ENCODE measurements around the gene USP47. TPM values are rescaled to one million over a fixed set of nuclear protein-coding genes. Genes with fewer than 3 reads are reported as not detected.

The USP47 gene, protein sequence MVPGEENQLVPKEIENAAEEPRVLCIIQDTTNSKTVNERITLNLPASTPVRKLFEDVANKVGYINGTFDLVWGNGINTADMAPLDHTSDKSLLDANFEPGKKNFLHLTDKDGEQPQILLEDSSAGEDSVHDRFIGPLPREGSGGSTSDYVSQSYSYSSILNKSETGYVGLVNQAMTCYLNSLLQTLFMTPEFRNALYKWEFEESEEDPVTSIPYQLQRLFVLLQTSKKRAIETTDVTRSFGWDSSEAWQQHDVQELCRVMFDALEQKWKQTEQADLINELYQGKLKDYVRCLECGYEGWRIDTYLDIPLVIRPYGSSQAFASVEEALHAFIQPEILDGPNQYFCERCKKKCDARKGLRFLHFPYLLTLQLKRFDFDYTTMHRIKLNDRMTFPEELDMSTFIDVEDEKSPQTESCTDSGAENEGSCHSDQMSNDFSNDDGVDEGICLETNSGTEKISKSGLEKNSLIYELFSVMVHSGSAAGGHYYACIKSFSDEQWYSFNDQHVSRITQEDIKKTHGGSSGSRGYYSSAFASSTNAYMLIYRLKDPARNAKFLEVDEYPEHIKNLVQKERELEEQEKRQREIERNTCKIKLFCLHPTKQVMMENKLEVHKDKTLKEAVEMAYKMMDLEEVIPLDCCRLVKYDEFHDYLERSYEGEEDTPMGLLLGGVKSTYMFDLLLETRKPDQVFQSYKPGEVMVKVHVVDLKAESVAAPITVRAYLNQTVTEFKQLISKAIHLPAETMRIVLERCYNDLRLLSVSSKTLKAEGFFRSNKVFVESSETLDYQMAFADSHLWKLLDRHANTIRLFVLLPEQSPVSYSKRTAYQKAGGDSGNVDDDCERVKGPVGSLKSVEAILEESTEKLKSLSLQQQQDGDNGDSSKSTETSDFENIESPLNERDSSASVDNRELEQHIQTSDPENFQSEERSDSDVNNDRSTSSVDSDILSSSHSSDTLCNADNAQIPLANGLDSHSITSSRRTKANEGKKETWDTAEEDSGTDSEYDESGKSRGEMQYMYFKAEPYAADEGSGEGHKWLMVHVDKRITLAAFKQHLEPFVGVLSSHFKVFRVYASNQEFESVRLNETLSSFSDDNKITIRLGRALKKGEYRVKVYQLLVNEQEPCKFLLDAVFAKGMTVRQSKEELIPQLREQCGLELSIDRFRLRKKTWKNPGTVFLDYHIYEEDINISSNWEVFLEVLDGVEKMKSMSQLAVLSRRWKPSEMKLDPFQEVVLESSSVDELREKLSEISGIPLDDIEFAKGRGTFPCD (N-terminal part only)
- 22.6 to 40.0 TPM (median 28.3 TPM) in 5 replicates for total RNA-seq (2022; extraction: Qiagen RNA extraction)

DNA sequence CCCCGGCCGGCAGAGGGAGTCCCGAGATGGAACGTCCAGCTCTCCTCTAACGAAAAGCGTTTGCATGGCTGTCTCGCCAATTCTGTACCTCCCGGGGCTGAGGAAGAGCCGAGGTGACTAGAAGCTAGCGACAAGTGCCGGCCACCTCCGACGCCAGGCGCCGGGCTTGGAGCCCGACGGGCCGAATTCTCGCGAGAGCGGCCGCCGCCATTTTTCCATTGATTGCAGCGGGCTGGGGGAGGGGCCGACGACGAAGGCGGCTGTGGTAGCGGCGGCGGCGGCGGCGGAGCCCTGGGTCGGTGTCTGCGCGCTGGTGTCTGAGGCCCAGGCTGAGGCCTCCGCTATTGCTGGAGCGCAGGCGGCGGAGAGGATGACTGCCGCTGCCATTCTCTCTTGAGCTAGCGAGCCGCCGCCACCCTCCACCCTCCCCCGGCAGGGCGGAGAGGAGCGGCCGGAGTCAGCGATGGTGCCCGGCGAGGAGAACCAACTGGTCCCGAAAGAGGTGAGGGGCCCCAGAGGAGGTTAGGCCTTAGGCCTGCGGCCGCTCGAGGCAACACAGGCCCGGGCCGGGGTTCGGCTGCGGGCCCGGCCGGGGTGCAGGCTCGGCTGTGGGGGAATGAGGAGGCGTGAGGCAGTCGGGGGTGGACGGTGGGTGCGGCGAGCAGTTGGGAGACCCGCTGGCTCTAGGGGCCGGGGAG, at the start of gene USP47:
USP47 (plus strand) TSS at position 250 of the 698 bp plus-strand sequence; CDS start at position 464, 214 bp downstream.

DNA sequence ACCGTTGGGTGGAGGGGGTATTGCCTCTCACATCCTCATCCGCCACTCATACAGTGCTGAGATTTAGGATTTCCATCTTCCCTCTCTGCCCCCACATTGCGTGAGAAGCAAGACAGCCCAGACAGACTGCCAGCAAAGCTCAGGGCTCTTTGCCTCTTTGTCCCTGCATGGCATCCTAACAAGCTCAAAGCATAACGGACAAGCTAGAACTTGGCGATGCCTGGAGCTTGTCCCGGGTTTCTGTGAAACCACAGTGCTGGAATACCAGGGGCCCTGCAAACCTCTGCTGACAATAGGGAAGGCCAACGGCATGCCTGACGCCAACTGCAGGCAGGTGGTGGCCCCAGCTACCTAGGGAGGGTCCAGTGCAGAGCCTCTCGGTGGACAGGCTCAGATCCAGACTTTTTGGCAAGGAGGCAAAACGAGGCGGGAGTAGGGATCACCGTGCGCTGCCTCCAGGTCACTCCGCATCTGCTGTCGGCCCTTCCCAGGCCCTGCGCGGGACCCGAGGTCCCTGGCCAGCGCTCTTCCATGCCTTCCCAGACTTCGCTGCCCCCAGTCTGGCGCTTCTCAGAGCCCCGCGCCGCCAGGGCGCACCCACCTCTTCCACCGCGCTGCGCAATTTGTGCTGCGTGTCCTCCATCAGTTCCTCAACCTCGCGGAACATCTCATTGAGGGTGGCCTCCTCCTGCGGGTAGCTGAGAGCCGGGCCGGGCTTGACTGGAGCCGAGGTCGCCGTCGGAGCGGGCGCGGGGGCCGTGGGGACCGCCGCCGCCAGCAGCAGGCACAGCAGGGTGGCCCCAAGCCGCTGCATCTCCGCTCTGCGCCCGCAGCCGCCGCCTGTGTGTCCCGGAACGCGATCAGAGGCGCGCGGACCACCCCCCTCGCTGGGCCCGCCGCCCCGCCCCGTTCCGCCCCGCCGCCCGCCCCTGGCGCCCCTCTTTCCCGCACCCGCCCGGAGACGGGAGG, 166.3 kb downstream of the USP47 start, which contains the start of gene DKK3:
DKK3 (minus strand) TSS at position 858 of the 969 bp plus-strand sequence; CDS start at position 814, 44 bp downstream.

Other genes with a start within 250 kb of the USP47 start
- gene GALNT18, start 220.0 kb upstream of the USP47 start, total RNA-seq (2022; extraction: Qiagen RNA extraction) = 27.0 to 34.1 TPM (median 32.5 TPM) in 5 replicates
- 16.5 to 24.1 TPM (median 20.1 TPM) in 5 replicates for gene DKK3, start 166.7 kb downstream of the USP47 start, total RNA-seq (2022; extraction: Qiagen RNA extraction)